Measurements from ENCODE around the gene ELMO1. TPM values are rescaled to one million over a fixed set of nuclear protein-coding genes. Genes with fewer than 3 reads are reported as not detected.

Gene ELMO1
- total RNA-seq, 4 donors from 2014 or later, result 31.1 to 42.9 (median 38.7) TPM

GRCh38 chr7:37332243-37333016, 116.2 kb downstream of the ELMO1 start:
- DNase-seq (ENCODE audit: extremely low spot score), result no peak
- intact Hi-C loops (cut with DNase I), result no loop called here
- TF ChIP-seq POLR2AphosphoS5 (IDR thresholded peaks at IDR 0.05) (no peak), EP300 (IDR thresholded peaks at IDR 0.05) (no peak), POLR2A (IDR thresholded peaks at IDR 0.05; ENCODE audit: low read depth) (no peak)
- TF ChIP-seq, protein P1, sequence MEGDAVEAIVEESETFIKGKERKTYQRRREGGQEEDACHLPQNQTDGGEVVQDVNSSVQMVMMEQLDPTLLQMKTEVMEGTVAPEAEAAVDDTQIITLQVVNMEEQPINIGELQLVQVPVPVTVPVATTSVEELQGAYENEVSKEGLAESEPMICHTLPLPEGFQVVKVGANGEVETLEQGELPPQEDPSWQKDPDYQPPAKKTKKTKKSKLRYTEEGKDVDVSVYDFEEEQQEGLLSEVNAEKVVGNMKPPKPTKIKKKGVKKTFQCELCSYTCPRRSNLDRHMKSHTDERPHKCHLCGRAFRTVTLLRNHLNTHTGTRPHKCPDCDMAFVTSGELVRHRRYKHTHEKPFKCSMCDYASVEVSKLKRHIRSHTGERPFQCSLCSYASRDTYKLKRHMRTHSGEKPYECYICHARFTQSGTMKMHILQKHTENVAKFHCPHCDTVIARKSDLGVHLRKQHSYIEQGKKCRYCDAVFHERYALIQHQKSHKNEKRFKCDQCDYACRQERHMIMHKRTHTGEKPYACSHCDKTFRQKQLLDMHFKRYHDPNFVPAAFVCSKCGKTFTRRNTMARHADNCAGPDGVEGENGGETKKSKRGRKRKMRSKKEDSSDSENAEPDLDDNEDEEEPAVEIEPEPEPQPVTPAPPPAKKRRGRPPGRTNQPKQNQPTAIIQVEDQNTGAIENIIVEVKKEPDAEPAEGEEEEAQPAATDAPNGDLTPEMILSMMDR (IDR thresholded peaks at IDR 0.05), result no peak
- Histone ChIP-seq H3K9me3 (no peaks in the 10 kb centered on the region), H3K4me1 (peaks cover 0 to 6% (median 5%) of the 10 kb centered on the region in 4 donors), H3K27me3 (no peaks in the 10 kb centered on the region), H3K4me3 (no peak overlapping the region), H3K36me3 (no peaks in the 10 kb centered on the region), H3K27ac (replicated peaks in 1 of 4) (peak overlapping the region; percentile 24 to 55 (median 48))
- 79% methylated on average over 9 of the region's 9 CpGs for WGBS

GRCh38 chr7:37330775-37331174, 117.9 kb downstream of the ELMO1 start:
- 45% methylated on average over 2 of the region's 2 CpGs for WGBS

GRCh38 chr7:37329940-37330339, 118.7 kb downstream of the ELMO1 start:
- Histone ChIP-seq H3K4me3 (no peak overlapping the region), H3K36me3 (no peaks in the 10 kb centered on the region), H3K4me1 (peaks cover 0 to 6% (median 5%) of the 10 kb centered on the region in 4 donors), H3K27ac (replicated peaks in 1 of 4) (no peak overlapping the region), H3K27me3 (no peaks in the 10 kb centered on the region), H3K9me3 (no peaks in the 10 kb centered on the region)
- no peak for DNase-seq (ENCODE audit: extremely low spot score)
- TF ChIP-seq, protein P1 (IDR thresholded peaks at IDR 0.05), result no peak
- no peak for TF ChIP-seq POLR2AphosphoS5 (IDR thresholded peaks at IDR 0.05)
- no peak for TF ChIP-seq POLR2A (IDR thresholded peaks at IDR 0.05; ENCODE audit: low read depth)
- no peak for TF ChIP-seq EP300 (IDR thresholded peaks at IDR 0.05)
- intact Hi-C loops (cut with DNase I), result no loop called here
- WGBS, result 78% methylated on average over 2 of the region's 2 CpGs

More at GRCh38 chr7:37330775-37331174, 117.9 kb downstream of the ELMO1 start:
- Histone ChIP-seq H3K4me1 (peaks cover 0 to 6% (median 5%) of the 10 kb centered on the region in 4 donors), H3K27me3 (no peaks in the 10 kb centered on the region), H3K27ac (replicated peaks in 1 of 4) (no peak overlapping the region), H3K9me3 (no peaks in the 10 kb centered on the region), H3K4me3 (no peak overlapping the region), H3K36me3 (no peaks in the 10 kb centered on the region)
- no peak for TF ChIP-seq EP300 (IDR thresholded peaks at IDR 0.05)
- TF ChIP-seq POLR2AphosphoS5 (IDR thresholded peaks at IDR 0.05), result no peak
- TF ChIP-seq POLR2A (IDR thresholded peaks at IDR 0.05; ENCODE audit: low read depth), result no peak
- TF ChIP-seq, protein P1 (IDR thresholded peaks at IDR 0.05), result no peak
- DNase-seq (ENCODE audit: extremely low spot score), result no peak
- intact Hi-C loops (cut with DNase I), result no loop called here

DNA sequence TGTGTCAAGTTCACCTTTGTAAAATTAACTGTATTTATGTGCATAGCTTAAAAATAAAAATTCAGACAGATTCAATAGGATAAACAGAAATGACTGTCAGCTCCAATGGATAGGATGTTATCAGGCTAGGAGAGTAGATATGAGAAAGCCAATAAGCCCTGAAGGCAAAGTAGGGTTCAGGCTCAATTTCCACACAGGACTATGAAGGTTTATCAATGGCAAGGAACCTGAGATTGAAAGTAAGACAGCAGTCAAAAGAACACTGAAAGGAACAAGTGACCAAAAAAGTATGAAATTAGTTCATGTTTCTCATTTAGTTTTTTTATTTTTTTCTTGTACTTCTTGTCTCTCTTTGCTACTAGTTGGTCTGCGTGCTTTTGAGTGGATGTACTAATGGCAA, 121.4 kb downstream of the ELMO1 start:
- H3K4me3 ChIP-seq, result no peak overlapping the region
- TF ChIP-seq POLR2AphosphoS5 (IDR thresholded peaks at IDR 0.05) (no peak), EP300 (IDR thresholded peaks at IDR 0.05) (no peak)
- H3K9me3 ChIP-seq, result no peaks in the 10 kb centered on the region
- no peaks in the 10 kb centered on the region for H3K27me3 ChIP-seq
- 90% methylated on average over 1 of the region's 1 CpG for whole genome bisulfite sequencing
- H3K27ac ChIP-seq (replicated peaks in 1 of 4), result no peak overlapping the region
- no peak for DNase-seq (ENCODE audit: extremely low spot score)
- H3K4me1 ChIP-seq, result no peaks in the 10 kb centered on the region
- no peaks in the 10 kb centered on the region for H3K36me3 ChIP-seq
- intact Hi-C loops (cut with DNase I), result no loop called here

- DNase-seq (ENCODE audit: extremely low spot score), result no peak
- TF ChIP-seq POLR2A (IDR thresholded peaks at IDR 0.05; ENCODE audit: low read depth) (no peak), POLR2AphosphoS5 (IDR thresholded peaks at IDR 0.05) (no peak), EP300 (IDR thresholded peaks at IDR 0.05) (no peak)
- TF ChIP-seq, protein P1 (IDR thresholded peaks at IDR 0.05), result no peak
- Histone ChIP-seq H3K36me3 (no peaks in the 10 kb centered on the region), H3K27me3 (no peaks in the 10 kb centered on the region), H3K9me3 (no peaks in the 10 kb centered on the region), H3K27ac (replicated peaks in 1 of 4) (no peak overlapping the region), H3K4me3 (no peak overlapping the region), H3K4me1 (no peaks in the 10 kb centered on the region)
- WGBS, result 100% methylated on average over 4 of the region's 4 CpGs
- intact Hi-C loops (cut with DNase I), result no loop called here
These were observed 124.7 kb downstream of the ELMO1 start for GRCh38 chr7:37323966-37324365.
